MG63 (cell line): ENCODE results near the gene PLA2G12B. TPM values are rescaled to one million over a fixed set of nuclear protein-coding genes. Genes with fewer than 3 reads are reported as not detected.
"Not testable (repeated sequence)": the region's sequence is repeated elsewhere in the genome, so short reads cannot be mapped to it uniquely, and the experiment has no call there.

ENCODE experiments used
- DNase-seq: peaks from one replicate; pipeline ENCODE4 v3.0.0-alpha.2; 2020
- H3K27me3 ChIP-seq: fragments of 250-450 bp; sonication (Bioruptor Pico); 2 replicates; pipeline ENCODE4 v1.5.1; 2020; ENCODE audit warnings: mild to moderate bottlenecking, moderate library complexity
- H3K36me3 ChIP-seq: fragments of 250-450 bp; sonication (Bioruptor Pico); 2 replicates; pipeline ENCODE4 v1.5.1; 2020; ENCODE audit warnings: mild to moderate bottlenecking, moderate library complexity
- H3K4me3 ChIP-seq: fragments of 250-450 bp; sonication (Bioruptor Pico); 2 replicates; pipeline ENCODE4 v1.5.1; 2020; ENCODE audit warnings: mild to moderate bottlenecking, moderate library complexity
- H3K9me3 ChIP-seq: fragments of 250-450 bp; sonication (Bioruptor Pico); 2 replicates; pipeline ENCODE4 v1.5.1; 2020; ENCODE audit warnings: mild to moderate bottlenecking, moderate library complexity
- total RNA-seq: library from RNA; depleted of rRNA; stranded (reverse); fragments of >200 nt; shearing (Covaris generic); gene quantifications from 2 replicates; pipeline ENCODE4 v1.2.3, GENCODE V29; 2014; ENCODE audit warnings: low replicate concordance

The PLA2G12B gene
- total RNA-seq, 1 experiment from 2014 or later: not detected

DNA sequence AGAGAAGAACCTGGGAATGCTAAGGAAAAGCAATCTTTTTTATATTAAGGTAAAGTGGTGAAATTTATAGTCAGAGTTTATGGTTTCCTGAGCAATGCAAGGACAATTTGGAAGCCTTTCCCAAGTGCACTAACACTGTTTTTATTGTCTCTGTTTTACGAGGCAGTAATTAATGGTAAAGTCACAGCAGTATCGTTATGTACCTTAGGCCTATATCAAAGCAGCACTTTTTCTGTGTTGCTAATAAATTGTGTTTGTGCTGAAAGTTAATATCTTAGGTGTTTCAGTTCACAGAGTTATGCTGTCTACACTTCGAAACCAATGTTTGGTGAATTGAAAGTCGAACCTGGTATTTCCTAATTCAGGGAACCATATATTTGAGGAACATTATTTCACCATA lies 41.9 kb downstream of the PLA2G12B start:
- H3K4me3 ChIP-seq: no peak overlapping the region
- no peaks in the 10 kb centered on the region for H3K27me3 ChIP-seq
- no peak for DNase-seq
- H3K36me3 ChIP-seq: no peaks in the 10 kb centered on the region
- H3K9me3 ChIP-seq: no peaks in the 10 kb centered on the region

DNA sequence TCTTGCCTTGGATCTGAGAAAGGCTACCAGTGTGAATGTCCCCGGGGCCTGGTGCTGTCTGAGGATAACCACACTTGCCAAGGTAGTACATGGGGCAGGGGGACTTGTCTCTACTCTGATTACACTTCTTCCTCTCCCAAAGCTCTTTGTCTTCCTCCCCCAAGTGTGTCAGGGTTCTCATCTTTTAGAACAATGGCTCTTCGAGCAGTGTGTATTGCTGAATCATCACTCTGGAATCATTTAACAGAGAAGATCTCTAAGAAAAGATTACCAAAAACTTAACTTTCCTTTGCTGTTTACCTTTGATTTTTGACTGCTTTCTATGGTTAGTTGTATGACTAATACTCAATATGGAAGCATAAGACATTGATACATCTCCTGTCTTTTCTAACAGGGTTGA lies 42.8 kb downstream of the PLA2G12B start:
- no peaks in the 10 kb centered on the region for H3K27me3 ChIP-seq
- H3K4me3 ChIP-seq: no peak overlapping the region
- H3K36me3 ChIP-seq: no peaks in the 10 kb centered on the region
- H3K9me3 ChIP-seq: no peaks in the 10 kb centered on the region
- DNase-seq: no peak

DNA sequence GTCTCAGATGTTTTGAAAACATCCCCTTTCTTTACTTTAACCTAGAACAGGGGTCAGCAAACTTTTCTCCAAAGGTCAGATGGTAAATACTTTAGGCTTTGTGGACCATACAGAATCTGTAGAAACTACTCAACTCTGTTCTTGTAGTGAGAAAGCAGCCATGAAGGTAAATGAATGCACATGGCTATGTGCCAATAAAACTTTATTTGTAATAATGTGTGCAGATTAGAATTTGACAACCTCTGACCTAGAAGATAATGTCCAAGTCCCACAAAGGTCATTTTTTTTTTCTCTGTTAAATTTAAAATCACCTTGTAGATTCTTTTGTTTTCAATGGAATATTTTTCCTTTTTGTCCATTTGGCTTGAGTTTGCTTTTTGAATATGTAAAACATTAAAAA lies 43.9 kb downstream of the PLA2G12B start:
- no peak for DNase-seq
- Histone ChIP-seq H3K27me3 (no peaks in the 10 kb centered on the region), H3K36me3 (no peaks in the 10 kb centered on the region), H3K9me3 (no peaks in the 10 kb centered on the region), H3K4me3 (no peak overlapping the region)

DNA sequence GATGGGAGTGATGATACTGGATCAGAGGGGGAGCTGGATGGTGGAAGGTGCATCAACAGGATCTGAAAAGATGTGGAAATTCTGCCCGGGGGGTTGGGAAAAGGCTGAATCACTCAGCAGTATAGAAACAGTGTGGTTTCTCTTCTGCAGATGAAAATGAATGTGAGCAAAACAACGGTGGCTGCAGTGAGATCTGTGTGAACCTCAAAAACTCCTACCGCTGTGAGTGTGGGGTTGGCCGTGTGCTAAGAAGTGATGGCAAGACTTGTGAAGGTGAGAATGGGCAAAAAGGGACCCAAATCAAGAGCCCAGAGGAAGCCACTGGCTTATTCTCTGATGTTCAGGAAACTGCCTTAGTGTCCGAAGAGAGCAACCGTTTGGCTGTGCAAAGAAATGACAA lies 48.2 kb downstream of the PLA2G12B start:
- Histone ChIP-seq H3K9me3 (no peaks in the 10 kb centered on the region), H3K27me3 (no peaks in the 10 kb centered on the region), H3K36me3 (no peaks in the 10 kb centered on the region), H3K4me3 (no peak overlapping the region)
- DNase-seq: no peak

DNA sequence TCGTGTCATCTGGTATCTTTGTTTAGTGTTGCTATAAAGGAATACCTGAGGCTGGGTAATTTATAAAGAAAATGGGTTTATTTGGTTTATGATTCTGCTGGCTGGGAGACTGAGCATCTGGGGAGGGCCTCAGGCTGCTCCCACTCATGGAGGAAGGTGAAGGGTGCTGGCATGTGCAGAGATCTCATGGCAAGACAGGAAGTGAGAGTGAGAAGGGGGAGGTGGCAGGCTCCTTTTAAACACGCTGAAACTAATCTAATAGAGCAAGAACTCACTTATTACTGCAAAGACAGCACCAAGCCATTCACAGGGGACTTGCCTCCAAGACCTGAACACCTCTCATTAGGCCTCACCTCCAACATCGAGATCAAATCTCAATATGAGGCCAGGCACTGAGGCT lies 49.8 kb downstream of the PLA2G12B start:
- no peaks in the 10 kb centered on the region for H3K36me3 ChIP-seq

DNA sequence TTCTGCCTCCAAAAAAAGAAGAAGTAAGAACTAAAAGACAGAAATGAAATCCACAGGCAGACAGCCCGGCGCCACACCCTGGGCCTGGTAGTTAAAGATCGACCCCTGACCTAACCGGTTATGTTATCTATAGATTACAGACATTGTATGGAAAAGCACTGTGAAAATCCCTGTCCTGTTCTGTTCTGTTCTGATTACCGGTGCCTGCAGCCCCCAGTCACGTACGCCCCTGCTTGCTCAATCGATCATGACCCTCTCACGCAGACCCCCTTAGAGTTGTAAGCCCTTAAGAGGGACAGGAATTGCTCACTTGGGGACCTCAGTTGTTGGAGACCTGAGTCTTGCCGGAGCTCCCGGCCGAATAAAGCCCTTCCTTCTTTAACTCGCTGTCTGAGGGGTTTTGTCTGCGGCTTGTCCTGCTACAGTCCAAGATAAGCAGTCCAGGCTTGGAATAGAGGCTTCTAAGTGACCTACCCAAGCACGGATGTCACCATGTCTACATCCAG lies 50.6 kb downstream of the PLA2G12B start:
- H3K27me3 ChIP-seq, H3K9me3 ChIP-seq, H3K4me3 ChIP-seq, H3K36me3 ChIP-seq, DNase-seq: not testable (repeated sequence)

More for the DNA sequence above, 49.8 kb downstream of the PLA2G12B start:
- Histone ChIP-seq H3K4me3 (no peak overlapping the region), H3K9me3 (no peaks in the 10 kb centered on the region), H3K27me3 (no peaks in the 10 kb centered on the region)
- no peak for DNase-seq

DNA sequence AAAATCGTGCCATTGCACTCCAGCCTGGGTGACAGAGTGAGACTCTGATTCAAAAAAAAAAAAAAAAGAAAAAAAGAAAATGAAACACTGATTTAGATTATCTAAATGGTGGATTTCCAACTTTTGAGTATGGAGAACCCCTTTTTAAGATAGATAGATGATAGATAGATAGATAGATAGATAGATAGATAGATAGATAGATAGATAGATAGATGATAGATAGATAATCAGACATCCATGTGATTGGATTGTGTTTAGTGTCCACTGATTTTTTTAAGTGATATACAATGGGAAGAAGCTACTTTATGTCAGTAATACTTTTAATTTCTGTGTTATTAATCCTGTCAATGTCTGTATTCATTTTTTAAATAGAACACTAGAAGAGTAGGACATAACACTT lies 55.1 kb downstream of the PLA2G12B start:
- Histone ChIP-seq H3K4me3 (no peak overlapping the region), H3K9me3 (no peaks in the 10 kb centered on the region), H3K27me3 (no peaks in the 10 kb centered on the region), H3K36me3 (no peaks in the 10 kb centered on the region)
- DNase-seq: no peak

DNA sequence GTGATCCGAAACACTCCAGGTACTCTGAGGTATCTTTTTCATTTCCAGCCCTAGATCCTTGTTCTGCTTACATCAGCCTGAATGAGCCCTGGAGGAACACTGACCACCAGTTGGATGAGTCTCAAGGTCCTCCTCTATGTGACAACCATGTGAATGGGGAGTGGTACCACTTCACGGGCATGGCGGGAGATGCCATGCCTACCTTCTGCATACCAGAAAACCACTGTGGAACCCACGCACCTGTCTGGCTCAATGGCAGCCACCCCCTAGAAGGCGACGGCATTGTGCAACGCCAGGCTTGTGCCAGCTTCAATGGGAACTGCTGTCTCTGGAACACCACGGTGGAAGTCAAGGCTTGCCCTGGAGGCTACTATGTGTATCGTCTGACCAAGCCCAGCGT lies 56.0 kb downstream of the PLA2G12B start:
- Histone ChIP-seq H3K9me3 (no peaks in the 10 kb centered on the region), H3K27me3 (no peaks in the 10 kb centered on the region), H3K36me3 (no peaks in the 10 kb centered on the region), H3K4me3 (no peak overlapping the region)
- no peak for DNase-seq

DNA sequence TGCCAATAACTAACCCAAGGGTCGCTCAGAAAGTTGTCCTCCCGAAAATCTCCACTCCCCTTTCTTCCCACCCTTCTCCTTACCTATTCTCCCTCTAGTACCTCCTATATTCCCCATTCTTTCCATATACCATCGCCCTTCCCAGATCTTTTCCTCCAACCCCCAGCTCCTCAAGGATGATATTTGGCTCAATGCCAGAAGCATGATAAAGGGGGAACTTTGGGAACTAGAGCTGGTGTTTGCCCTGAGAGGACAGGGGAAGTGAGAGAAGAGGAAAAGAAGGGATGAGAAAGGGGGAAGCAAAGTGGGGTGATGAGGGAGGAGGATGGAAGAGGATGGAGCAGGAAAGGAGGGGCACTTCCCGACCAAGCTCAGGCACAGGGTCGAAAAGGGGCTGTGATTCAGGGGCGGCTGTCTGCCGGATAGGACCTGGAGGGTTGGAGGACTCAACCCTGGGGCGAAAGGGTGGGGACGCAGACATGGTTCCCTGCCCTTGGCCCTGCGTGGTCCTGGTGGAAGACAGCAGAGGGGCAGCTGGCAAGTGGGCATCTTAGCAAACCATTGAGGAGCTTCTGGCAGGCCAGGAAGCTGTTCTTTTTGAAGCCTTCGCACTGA lies 59.3 kb downstream of the PLA2G12B start:
- H3K36me3 ChIP-seq: no peaks in the 10 kb centered on the region
- no peaks in the 10 kb centered on the region for H3K9me3 ChIP-seq
- no peak overlapping the region for H3K4me3 ChIP-seq
- DNase-seq: no peak
- no peaks in the 10 kb centered on the region for H3K27me3 ChIP-seq

DNA sequence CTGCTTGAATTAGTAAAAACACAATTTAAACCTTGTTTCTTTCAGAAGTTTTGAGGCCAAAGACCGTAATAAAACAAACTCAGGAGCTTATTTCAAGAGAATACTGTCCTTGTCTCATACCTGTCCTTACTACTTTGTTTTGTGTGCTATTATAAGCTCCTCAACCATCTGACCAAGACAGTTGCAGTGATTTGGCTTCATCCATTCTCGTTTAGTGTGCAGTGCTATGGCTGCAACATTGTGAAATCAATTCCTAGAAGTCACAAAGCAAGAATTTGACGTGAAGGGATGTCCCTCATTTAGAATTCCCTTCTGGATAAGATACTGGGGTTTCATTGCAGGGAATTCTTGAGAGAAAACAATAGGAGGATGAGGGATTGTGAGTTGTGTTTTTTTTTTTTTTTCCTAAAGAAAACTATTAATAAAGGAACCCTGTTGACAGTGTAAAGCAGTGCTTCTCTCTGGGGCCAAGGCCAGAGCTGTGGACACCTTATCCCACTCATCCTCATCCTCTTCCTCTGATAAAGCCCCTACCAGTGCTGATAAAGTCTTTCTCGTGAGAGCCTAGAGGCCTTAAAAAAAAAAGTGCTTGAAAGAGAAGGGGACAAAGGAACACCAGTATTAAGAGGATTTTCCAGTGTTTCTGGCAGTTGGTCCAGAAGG lies 61.3 kb downstream of the PLA2G12B start, which contains the start of gene OIT3:
Gene OIT3 (plus strand): TSS at position 604 of the 663 bp plus-strand sequence. CDS start 60 bp downstream, outside the sequence.
- no peaks in the 10 kb centered on the region for H3K27me3 ChIP-seq
- H3K36me3 ChIP-seq: peaks cover 5% of the 10 kb centered on the region
- H3K4me3 ChIP-seq: no peak within 1 kb of the TSS
- no peaks in the 10 kb centered on the region for H3K9me3 ChIP-seq
- DNase-seq: no peak

DNA sequence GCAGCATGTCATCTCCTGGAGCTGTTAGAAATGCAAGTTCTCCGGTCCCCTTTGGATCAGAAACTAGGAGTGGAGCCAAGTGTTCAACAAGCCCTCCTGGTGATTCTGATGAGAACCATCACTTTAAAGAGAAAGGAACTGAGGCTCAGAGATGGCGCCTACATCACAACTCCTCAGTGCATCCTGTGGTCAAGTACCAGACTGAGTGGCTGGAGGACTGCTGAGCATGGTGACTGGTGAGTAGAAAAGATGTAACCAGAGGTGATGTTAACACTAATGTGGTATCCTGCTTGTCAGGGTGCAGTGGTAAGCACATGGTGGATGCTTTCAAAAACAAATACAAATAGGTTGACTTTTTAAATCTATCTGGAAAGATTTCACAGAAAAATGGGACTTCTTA lies 64.5 kb downstream of the PLA2G12B start:
- Histone ChIP-seq H3K36me3 (peaks cover 12% of the 10 kb centered on the region), H3K27me3 (no peaks in the 10 kb centered on the region), H3K9me3 (no peaks in the 10 kb centered on the region), H3K4me3 (no peak overlapping the region)
- no peak for DNase-seq

DNA sequence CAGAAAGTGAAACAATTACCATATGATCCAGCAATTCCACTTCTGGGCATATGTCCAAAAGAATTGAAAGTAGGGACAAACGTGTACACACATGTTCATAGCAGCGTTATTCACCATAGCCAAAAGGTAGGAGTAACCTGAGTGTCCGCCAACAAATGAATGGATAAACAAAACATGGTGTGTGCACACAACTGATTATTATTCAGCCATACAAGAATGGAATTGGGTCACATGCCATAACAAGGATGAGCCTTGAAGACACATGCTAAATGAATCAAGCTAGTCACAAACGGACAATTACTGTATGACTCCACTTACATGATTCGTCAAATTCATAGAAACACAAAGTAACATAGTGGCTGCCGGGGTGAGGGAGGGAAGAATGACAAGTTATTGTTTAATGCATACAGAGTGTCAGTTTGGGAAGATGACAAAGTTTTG lies 65.2 kb downstream of the PLA2G12B start:
- Histone ChIP-seq H3K27me3 (no peaks in the 10 kb centered on the region), H3K4me3 (no peak overlapping the region), H3K9me3 (no peaks in the 10 kb centered on the region), H3K36me3 (peaks cover 12% of the 10 kb centered on the region)
- DNase-seq: no peak

DNA sequence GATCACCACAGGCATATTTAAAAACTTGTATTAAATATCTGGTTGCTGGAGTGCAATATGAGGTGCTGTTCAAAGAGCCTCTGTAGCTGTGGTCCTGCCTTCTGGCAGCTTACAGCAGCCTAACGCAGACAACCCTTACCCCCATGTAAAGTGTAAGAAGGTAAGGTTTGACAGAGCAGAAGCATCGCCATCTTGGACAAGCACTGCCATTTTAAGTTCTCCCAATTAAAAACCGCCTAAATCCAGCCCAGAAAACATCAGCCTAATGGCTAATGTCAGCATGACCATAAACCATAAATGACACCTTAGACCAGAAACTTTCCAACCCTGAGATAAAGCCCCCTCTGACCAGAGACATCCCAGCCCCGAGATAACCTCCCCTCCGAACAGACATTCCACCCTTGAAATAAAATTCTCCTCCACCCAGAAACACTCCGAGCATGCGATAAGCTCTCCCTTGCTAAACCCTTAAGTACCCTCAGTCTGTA lies 66.4 kb downstream of the PLA2G12B start:
- no peaks in the 10 kb centered on the region for H3K27me3 ChIP-seq
- no peak for DNase-seq

DNA sequence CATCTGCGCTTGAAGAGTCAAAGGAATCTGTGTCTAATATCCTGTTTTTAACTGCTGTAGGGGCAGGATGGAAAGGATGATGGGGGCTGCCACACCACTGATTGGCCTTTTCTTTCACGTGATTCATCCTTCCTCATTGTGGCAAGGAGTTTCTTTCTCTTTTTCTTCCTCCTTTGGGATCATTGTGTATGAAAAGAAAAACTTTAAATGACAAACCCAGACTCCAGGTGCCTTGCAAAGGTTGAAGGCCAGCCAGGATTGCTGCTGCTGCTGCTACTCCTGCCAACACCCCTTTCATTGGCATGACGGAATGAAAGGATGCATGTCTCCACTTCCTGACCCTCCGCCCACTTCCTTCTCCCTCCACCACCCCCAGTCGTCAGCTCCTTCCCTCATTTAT lies 67.6 kb downstream of the PLA2G12B start:
- Histone ChIP-seq H3K36me3 (peaks cover 12% of the 10 kb centered on the region), H3K9me3 (no peaks in the 10 kb centered on the region)
- no peak for DNase-seq

More for the DNA sequence above, 66.4 kb downstream of the PLA2G12B start:
- Histone ChIP-seq H3K9me3 (no peaks in the 10 kb centered on the region), H3K4me3 (no peak overlapping the region), H3K36me3 (peaks cover 12% of the 10 kb centered on the region)

DNA sequence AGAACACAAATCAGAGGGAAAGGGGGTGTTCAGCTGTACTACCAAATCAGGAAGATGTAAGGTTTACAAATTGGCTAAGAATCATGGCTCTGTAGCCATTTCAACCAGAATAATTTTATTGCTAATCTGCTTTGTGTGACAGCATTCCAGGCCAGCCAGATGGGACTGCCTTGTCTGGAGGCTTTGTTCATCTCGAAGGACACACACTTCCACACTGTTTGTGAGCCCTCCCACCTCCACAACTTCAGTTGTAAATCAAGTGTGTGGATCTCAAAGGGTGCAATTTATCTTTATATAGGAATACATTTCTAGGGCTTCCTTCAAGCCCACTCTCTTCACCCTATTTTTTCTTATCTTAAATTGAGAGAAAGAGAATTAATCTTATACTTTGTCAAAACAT lies 68.0 kb downstream of the PLA2G12B start:
- DNase-seq: no peak
- peaks cover 12% of the 10 kb centered on the region for H3K36me3 ChIP-seq

More for the DNA sequence above, 67.6 kb downstream of the PLA2G12B start:
- Histone ChIP-seq H3K27me3 (no peaks in the 10 kb centered on the region), H3K4me3 (no peak overlapping the region)

DNA sequence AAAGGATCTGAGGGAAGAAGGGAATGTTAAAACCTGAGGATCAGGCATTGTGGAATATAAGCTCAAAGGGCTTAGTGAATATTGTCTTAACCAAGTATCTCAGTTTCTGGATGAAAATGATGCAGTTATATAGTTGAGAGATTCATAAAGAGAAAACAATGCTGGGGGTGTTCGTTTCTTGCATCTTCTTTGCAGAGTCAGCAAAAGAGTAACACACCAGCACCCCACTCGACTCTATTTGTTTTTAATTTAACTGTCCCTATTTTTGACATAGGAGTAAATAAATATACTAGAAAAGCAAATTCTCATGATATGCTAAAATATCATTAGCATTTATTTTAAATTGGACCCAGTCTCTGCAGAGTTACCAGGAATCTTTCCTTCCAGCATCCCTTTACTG lies 68.7 kb downstream of the PLA2G12B start:
- Histone ChIP-seq H3K4me3 (no peak overlapping the region), H3K27me3 (no peaks in the 10 kb centered on the region), H3K9me3 (no peaks in the 10 kb centered on the region), H3K36me3 (peaks cover 12% of the 10 kb centered on the region)
- no peak for DNase-seq

More for the DNA sequence above, 68.0 kb downstream of the PLA2G12B start:
- no peak overlapping the region for H3K4me3 ChIP-seq
- H3K9me3 ChIP-seq: no peaks in the 10 kb centered on the region
- no peaks in the 10 kb centered on the region for H3K27me3 ChIP-seq
